ENCODE results near the gene PAX2.

The PAX2 gene

DNA sequence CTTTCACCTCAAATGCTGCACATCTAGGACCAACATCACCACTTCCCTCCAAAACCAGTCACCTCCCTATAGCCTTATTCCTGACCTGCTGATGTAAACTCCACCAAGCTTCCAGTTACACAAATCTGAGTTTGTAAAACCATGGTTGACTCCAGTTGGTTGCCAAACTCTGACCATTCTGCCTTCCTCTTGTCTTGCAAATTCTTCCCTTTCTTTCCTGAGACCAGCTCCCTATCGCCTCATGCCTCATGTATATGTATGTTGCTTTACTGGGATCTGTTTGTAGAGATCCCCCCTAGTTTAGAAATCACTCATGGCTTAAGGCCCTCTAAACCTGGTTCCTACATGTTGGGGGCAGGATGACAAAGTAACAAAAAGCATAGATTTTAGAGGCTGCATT is 31.3 kb downstream of the PAX2 start:
- no peak for DNase-seq
- in situ Hi-C loops (cut with MboI; ENCODE audit: low pct_unique_long_range_greater_than_20kb, low sequenced_read_pairs): no loop called here

DNA sequence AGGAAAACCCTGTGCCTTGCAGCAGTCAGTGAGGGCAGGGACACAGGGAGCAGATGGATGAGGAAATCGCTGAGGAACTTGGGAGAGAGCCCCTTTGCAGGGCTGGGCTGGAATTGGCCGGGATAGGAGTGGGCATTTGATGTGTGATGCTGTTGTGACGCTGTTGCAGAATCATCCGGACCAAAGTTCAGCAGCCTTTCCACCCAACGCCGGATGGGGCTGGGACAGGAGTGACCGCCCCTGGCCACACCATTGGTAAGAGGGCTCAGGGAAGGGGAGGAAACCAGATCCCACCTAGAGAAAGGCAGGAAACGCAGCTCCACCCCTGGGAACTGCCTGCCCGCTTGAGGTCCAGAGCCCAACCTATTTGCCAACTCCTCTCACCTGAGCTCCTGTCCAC is 33.9 kb downstream of the PAX2 start:
- no peak for DNase-seq

DNA sequence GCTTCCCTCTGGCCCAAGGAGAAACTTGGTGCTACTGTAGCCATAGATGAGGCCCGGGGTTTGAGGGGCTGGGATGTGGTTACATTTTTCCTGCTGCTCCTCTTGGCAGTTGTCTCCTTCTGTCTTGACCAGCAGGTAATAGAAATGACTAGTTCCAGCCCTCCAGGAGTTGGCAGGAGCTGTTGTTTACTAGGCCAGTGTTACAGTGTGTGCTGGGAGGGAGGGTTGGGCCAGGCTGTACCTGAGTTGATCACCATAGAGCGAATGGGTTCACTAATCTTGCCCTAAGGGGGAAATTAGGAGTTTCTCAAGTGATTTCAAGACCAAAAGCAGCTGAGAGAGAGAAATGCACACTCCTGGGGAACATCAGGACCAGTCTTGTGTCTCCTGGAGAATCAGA is 34.9 kb downstream of the PAX2 start:
- in situ Hi-C loops (cut with MboI; ENCODE audit: low pct_unique_long_range_greater_than_20kb, low sequenced_read_pairs): no loop called here
- DNase-seq: no peak

More for the DNA sequence above, 33.9 kb downstream of the PAX2 start:
- in situ Hi-C loops (cut with MboI; ENCODE audit: low pct_unique_long_range_greater_than_20kb, low sequenced_read_pairs): no loop called here

DNA sequence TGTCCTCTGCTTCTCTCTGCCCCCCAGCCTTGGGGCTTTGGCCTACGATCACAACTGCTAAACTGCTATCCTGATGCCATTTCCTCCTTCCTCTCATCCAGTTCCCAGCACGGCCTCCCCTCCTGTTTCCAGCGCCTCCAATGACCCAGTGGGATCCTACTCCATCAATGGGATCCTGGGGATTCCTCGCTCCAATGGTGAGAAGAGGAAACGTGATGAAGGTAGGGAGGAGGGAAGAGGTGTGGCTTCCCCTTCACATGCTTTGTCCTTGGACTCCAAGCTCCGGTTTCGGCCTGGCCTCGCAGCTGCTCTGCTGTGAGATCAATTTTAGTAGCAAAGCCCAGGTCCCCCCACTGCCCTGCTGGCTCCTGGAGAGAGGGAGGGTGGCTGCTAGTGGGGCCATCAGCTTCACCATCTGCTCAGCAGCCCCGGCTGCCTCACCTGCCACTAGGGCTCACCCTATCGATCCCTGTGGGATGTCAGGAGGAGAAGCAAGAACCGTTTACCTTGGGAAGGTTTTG is 35.8 kb downstream of the PAX2 start:
- in situ Hi-C loops (cut with MboI; ENCODE audit: low pct_unique_long_range_greater_than_20kb, low sequenced_read_pairs): no loop called here
- no peak for DNase-seq

DNA sequence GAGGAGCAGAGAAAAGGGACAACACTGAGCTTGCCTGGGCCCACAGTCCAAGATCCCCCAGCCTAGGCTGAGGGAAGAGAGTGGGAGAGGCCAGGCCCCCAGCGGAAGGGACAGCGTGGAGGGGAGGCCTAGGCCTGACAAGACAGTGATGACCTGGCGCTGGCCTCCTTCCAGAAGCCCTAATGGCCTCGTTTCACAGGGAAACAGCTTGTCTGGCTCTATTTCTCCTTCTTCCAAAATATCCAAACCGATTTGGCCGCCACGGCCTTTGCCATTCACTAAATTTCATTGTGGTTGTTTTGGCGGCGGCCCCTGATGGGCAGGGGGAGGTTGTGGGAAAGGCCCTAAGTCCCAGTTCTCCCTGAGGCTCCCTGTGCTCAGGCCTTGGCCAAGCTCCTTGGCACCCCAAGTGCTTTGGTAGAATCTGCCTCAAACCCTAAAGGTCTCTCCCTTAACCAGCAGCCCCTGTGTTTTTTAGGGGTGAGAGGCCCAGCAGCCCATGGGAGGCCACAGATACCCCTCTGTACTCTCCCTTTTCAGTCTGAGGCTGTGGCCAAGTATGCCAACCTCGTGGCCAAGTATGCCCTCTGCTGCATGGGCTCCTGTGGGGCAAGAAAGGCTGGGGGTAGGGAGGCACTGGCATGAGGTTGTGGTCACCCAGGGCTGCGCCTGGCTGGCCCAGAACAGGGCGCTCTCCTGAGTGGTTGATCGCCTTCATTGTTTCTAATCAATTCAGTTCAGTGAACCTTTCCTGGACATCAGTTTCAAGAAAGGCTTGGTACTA is 37.3 kb downstream of the PAX2 start:
- no peak for DNase-seq
- in situ Hi-C loops (cut with MboI; ENCODE audit: low pct_unique_long_range_greater_than_20kb, low sequenced_read_pairs): no loop called here

DNA sequence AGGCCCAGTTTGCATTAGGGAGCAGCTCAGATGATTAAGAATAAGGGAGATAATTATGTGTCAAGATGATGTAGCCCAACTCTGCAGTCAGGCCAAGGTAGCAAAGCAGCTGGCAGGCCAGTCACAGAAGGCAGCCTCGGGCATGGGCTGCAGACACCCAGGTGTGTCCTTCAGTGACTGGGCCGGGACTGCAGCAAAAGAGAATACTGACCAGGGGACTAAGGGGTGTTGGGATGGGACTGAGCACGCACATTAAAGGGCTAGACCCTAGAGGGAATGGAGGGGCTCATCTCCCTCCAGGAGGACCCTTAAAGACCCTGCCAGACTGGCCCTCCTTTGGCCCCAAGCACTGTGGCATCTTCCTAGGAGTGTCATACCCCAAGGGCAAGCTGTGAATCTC is 38.7 kb downstream of the PAX2 start:
- DNase-seq: no peak
- in situ Hi-C loops (cut with MboI; ENCODE audit: low pct_unique_long_range_greater_than_20kb, low sequenced_read_pairs): no loop called here

DNA sequence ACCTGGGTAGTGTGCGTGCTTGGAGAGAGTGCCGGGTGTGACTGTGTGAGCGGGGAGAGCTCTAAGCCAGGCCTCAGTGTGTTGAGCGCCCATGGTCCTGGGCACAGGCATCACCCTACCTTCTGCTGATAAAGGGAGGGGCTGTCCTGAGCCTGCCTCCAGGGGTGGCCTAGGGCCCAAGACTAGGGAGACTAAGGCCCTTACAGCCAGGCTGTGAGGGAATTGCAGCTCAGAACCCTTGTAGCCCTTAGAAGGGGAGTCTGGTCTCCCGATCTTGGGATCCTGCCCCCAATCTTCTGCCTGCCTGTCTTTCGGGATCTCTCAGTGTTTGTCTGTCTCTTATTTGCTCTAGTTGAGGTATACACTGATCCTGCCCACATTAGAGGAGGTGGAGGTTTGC is 41.2 kb downstream of the PAX2 start:
- in situ Hi-C loops (cut with MboI; ENCODE audit: low pct_unique_long_range_greater_than_20kb, low sequenced_read_pairs): no loop called here
- DNase-seq: no peak

DNA sequence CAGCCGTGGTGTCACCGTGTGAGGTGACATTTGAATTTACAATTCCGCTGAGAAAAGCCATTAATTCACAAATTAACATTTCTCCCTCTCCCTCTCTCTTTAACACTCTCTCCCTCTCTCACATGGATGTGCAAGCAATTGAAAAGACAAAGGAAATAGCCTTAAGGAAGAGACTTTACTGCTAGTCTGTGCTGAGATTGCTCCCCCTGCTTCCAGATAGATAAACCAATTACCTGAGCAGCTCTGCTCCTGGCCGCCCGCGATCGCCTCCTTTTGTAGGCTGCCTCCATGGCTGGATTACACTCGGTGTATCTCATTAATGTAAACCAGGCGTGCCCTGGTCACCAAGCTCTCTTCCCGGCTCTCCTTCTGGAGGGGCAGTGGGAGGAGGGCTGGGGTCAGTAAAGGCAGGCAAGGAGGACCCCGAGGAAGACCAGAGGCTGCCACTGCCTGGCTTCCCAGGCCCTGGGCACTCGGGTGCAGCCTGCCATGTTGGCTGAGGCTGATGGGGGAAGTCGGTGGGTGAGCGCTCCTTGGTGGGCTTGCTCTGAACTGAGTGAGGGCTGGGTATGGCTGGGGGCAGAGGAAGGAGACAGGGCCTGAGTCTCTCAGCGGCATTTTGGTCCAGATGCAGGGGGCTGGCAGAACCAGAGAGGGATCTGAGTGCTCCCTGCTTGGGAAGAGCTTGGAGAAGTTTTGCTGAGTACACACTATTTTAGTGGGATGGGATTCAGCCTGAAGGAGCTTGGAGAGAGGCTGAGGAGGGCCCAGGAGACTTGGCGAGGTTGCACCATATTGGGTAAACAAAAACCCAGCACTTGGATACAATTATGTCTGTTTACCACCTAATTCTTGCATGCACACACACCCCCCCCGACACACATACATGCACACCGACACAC is 42.9 kb downstream of the PAX2 start:
- DNase-seq: no peak
- in situ Hi-C loops (cut with MboI; ENCODE audit: low pct_unique_long_range_greater_than_20kb, low sequenced_read_pairs): no loop called here

DNA sequence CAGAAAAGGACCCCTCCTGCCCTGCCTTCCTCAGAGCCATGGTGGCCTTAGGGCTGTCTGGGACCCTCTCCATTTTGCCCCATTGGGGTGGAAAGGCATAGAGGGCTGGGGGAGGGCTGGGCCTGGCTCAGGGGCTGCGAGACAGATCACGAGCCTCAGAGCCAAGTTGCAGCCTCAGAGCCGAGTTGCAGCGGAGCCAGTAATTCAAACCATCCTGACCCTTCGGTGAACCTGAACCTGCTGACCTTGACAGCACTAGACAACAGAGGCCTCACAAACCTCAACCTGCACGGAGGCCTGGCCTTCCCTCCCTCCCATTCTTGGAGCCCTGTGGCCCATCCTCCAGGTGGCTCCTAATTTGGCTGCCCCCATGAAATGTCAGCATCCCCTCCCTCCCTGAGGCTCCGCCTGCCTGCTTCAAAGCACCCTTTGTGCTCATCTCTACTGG is 45.4 kb downstream of the PAX2 start:
- no peak for DNase-seq
- in situ Hi-C loops (cut with MboI; ENCODE audit: low pct_unique_long_range_greater_than_20kb, low sequenced_read_pairs): no loop called here

DNA sequence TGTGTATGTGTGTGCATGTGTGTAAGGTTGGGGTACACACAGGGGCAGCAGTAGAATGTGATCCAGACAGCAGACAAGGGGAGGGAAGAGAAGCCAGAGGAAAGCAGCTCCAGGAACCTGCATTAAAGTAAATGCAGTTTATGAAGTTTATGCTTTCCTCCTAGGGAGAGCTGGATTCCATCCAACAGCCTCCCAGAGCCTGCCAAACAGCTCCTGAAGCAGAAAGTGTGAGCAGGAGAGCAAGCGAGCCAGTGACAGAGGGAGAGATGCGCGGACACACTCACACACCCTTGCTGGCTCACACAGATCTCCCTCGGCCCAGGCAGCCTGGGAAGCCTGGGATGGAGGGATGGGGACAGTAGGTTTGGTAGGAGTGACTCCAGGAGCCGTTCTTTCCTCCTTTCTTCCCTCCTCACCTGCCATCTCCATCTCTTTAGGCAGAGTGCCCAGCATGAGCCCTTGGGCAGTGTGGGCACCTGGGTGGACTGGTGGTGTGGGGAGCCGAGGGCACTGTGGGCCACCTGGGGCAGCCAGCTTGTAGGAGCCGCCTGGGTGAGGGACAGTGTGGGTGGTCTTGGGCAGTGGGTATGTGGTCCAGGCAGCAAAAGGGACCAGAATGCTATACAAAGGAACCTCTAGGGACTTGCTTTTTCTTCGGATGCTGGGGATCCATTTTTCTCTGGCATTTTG is 46.1 kb downstream of the PAX2 start:
- in situ Hi-C loops (cut with MboI; ENCODE audit: low pct_unique_long_range_greater_than_20kb, low sequenced_read_pairs): no loop called here
- DNase-seq: no peak

DNA sequence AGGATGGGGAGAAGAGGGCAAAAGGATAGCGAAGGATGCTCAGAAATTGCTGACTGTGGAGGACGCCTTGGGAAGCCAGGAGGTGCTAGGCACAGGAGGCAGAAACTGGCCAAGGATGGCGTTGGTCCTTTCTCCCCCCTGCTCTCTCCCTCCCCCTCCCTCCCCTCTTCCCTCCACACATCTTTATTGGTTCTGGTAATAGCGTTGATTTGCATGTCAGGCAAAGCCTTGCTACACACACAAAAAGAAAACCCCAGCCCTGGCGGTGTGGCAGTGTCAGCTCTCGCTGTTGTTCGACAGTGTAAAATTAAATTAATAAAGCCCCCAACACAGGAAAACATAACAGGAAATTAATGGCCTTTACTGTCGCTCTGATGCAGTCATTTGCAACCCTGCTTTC is 47.2 kb downstream of the PAX2 start:
- no peak for DNase-seq
- in situ Hi-C loops (cut with MboI; ENCODE audit: low pct_unique_long_range_greater_than_20kb, low sequenced_read_pairs): no loop called here

DNA sequence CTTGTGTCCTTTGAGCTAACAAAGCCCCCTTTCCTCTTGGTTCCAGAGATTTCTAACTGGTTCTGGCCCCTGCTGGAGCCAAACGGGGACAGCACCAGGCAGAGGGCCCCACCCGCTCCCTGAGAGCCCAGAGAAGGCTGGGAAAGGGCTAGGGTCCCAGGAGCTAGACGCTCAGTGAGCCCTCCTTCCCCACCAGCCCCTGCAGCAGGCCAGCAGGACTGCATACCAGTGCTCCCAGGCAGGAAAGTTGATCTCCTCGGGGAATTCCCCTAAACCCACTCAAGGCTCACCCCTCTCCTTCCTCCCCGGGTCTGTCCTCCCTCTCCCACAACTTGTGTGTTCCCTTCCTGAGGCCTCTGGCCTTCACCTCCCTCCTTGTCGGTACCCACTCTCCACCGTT is 47.7 kb downstream of the PAX2 start:
- in situ Hi-C loops (cut with MboI; ENCODE audit: low pct_unique_long_range_greater_than_20kb, low sequenced_read_pairs): no loop called here
- no peak for DNase-seq

DNA sequence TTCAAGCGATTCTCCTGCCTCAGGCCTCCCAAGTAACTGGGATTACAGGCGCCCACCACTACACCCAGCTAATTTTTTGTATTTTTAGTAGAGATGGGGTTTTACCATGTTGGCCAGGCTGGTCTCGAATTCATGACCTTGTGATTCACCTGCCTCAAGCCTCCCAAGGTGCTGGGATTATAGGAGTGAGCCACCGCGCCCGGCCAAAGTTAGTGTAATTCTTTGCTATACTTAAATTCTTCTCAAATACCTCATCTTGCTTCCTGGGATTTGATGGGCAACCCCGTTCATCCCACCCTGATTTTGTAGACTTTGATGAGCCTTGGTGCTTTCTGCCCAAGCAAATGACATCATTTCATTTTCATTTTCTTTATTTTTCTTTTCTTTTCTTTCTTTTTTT is 54.5 kb downstream of the PAX2 start:
- DNase-seq: no peak

DNA sequence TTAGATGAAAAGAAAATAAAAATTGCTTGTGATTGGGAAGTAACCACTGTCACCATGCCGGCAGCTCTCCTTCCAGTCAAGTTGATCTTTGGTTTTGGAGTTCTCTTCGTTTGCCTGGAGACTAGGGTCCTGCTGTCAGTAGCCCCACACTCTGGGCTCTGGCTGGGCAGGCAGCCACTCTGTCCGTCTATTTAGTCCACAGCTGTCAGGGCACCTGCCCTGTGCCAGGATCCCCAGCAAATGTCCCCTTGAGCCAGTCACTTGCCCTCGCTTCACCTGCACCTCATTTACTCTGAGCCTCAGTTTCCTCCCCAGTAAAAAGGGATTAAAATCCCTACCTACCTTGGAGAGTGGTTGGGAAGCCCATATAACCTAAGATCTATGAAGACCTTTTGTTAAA is 55.5 kb downstream of the PAX2 start:
- no peak for DNase-seq
- in situ Hi-C loops (cut with MboI; ENCODE audit: low pct_unique_long_range_greater_than_20kb, low sequenced_read_pairs): no loop called here

More for the DNA sequence above, 54.5 kb downstream of the PAX2 start:
- in situ Hi-C loops (cut with MboI; ENCODE audit: low pct_unique_long_range_greater_than_20kb, low sequenced_read_pairs): no loop called here

DNA sequence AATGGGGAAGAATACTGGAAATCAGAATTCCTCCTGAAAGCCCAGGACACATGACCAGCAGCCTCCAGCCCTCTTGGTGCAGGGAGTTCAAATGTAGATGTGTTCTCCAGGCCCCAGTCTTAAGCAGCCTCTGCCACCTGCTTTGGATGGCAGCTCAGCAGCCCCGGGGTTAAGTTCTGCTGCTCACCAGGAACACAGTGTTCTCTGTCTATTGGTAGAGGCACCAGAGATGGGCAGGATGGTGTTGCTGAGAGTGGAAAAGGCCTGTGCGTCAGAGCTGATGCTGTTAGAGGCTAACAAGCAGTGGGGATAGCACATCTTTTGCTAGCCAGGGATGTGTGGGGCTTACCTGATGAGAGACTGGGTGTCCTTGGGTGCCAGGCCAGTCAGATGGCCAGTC is 56.8 kb downstream of the PAX2 start:
- in situ Hi-C loops (cut with MboI; ENCODE audit: low pct_unique_long_range_greater_than_20kb, low sequenced_read_pairs): no loop called here
- DNase-seq: no peak

DNA sequence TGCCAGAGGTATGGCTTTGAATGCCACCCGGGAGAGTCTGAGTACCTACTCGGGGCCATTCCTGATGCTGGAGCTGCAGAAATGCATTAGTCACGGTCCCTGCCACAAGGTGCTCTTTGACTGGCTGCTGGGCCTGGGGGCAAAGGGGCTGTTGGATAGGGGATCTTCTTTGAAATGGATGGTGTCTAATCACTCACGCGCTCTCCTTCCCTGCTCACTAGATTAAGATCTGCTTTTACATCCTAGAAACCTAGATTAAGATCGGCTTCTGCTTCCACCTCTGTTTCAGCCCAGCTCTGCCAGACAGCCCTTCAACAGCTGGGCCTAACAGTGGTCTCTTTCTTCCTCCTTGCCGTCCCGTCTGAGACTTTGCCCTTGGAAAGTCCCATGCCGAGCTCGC is 57.2 kb downstream of the PAX2 start:
- no peak for DNase-seq
- in situ Hi-C loops (cut with MboI; ENCODE audit: low pct_unique_long_range_greater_than_20kb, low sequenced_read_pairs): no loop called here

DNA sequence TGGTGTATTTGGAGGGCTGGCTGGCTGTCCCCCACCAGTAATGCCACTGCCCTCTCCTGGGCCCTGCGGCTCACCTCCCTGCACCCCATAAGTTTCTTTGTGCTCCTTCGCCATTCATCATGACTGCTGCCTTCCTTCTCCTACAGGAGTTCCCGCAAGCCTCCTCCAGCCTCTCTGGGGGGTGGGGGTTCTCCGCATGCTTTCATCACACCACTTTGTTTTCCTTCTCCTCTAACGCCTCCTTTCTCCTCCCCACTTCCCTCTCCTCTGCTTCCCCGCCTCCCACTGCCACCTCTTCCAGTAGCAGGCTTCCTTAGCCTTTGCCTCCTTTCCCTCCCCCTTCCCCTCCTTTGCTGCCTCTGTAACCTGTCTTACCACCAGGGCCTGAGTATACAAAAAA is 58.1 kb downstream of the PAX2 start:
- in situ Hi-C loops (cut with MboI; ENCODE audit: low pct_unique_long_range_greater_than_20kb, low sequenced_read_pairs): no loop called here
- no peak for DNase-seq

DNA sequence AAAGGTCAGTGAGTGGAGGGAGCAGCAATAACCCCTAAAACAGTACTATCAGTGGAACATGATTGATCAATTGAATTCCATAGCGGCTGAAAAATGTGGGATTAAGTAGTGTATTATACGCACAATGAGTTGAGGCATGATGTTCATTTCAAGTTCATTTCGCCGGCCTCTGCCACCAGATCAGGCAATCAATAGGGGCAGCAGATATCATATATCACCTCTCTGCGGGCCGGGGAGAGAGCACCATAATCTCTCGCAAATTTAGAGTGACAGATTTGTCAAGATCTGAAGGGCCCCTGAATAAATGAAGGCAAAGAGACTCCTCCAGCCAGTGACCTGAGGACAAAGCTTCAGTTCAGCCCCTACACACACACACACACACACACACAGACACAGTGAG is 58.5 kb downstream of the PAX2 start:
- DNase-seq: no peak
- in situ Hi-C loops (cut with MboI; ENCODE audit: low pct_unique_long_range_greater_than_20kb, low sequenced_read_pairs): no loop called here

DNA sequence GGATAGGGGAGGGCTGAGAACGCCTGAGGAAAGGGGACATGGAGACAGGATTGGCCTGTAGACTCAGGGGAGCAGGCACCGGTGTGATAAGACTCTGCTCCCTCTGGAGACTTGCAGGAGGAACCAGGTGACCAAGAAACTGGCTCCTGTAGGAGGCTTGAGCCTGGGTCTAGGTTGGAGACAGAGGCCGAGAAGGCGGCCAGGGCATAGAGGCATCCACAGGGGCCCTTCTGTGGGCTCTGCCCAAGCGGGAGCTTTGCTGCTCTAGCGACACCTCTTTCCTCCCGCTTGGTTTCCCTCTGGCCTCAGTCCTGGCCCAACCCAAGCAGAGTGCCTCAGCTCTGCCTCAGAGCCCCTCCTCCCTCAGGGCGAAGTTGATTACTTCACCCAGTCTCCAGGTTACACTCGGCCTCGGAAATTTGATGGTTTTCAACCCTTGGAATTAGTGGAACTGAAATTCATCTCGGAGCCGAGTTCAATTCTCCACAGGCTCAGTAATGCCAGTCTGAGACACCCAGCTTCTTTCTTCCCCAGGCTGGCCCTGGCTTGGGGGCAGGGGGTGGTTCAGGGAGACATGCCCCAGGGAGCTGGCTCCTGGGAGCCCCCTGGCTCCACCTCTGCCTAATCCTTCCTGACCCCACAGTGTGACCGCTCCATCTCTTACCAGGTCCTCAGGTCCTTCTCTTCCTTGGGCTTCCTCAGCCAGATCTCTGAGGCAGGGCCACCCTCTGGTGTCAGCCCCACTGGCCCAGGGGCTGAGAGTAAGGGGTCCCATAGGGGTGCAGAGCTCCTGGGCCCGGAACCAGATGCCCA is 60.4 kb downstream of the PAX2 start:
- DNase-seq: no peak
- in situ Hi-C loops (cut with MboI; ENCODE audit: low pct_unique_long_range_greater_than_20kb, low sequenced_read_pairs): no loop called here

Measured in KBM-7 (cell line).